ELF-1 (cell line): Measurements from ENCODE around the gene GEMIN4.
"Not testable (repeated sequence)": the region's sequence is repeated elsewhere in the genome, so short reads cannot be mapped to it uniquely, and the experiment has no call there.

Source experiments
- DNase-seq: peaks from one replicate; pipeline ENCODE4 v3.0.0-alpha.2; 2016; ENCODE audit warnings: low read depth, low spot score

GEMIN4 gene

DNA sequence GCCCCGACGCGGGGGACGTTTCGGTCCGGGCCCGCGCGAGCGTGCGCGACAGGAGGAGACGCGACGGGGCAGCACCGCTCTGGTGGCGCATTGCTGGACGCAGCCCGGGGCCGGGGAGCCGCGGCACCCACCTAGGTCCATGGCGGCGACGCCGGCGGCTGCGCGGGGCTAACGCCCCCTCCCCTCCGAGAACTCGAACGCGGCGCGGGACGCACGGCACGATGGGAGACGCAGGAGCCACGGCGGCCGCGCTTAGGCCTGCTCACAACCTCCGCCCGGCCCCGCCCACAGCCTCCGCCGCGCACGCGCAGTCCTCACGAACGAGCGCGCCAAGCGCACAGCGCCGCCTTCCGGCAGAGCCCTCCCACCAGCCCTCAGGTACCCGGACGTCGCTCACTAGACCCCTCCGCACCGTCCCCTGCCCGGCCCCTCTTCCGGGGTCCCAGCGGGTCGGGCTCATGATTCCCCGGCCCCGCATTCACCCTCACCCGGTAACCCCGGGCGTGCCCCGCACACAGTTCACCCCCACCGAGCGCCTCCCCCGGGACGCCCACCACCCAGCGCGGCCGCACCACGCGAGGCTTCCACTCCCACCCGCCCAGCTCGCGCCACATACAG is at the start of gene GEMIN4:
Gene GEMIN4 (minus strand): TSS at position 263 of the 618 bp plus-strand sequence. CDS start 122 bp downstream, at position 141.
- peak; percentile 97 for DNase-seq

DNA sequence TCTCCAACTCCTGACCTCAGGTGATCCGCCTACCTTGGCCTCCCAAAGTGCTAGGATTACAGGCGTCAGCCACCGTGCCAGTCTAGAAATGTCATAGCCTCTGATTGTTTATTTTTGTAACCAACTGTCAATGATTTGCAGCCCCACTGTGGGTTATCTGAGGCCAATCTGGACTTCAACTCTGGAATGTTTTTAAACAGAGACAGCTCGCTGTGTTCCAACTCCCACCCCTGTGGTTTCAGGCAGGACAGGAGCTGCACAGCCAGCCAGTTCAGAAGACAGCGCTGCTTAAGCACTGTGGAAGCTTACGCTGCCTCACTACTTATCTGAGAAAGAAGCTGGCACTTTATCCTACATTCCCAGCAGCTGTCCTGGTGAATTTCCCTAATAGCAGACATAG is 49.6 kb upstream of the GEMIN4 start:
- DNase-seq, result no peak

DNA sequence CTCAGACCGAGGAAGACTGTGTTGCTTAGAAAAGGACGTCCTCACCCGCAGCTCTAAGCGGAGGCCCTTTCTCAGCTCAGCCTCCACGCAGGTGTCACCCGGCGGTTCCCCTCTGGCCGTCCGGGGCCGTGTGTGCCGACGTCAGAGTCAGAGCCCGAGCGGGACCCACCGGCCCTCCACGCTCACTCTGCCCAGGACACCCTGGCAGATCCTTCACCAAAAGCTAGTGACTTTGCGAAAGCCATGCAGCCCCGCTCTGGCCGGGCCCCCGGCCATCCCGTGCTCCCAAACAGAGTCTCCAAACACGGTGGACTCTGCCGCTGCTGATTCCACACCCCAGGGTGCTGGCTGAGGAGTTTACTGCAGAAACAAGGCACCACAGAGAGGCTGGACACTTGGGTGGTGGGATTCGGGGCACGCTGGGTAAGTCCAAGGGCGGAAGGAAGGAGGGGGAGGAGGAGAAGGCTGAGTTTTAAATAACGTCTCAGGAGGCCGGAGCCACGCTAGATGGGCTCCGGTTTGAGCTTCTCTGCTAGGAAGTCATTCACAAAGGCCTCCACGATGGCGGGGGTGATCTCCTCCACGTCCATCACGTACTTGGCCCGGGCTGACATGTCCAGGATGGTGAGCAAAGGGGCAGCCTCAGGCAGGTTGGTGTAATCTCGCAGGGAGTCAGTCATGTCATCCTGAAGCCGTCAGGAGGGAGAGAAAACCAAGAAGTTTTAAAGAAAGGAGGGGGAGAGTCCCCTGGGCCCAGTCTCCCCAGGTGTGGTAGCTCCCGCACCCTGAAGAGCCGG is 48.6 kb upstream of the GEMIN4 start:
- no peak for DNase-seq

DNA sequence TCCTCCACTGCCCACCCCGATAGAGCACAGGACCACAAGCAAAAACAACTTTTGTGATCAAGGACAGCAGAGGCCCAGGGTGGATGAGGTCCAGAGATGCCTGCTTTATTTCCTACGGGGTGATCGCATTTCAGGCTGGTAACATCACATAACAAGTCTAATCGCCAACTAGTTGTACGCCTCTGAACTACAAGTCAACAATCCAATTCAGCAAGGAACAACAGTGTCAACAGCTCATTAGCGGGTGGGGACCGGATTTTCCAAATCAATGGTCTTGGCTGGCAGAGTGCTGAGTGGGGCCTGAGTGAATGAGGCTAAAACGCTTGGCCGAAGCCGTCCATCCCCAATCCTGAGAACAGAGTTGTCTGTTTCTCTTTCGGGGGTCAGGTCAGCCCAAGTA is 47.2 kb upstream of the GEMIN4 start:
- DNase-seq, result no peak

DNA sequence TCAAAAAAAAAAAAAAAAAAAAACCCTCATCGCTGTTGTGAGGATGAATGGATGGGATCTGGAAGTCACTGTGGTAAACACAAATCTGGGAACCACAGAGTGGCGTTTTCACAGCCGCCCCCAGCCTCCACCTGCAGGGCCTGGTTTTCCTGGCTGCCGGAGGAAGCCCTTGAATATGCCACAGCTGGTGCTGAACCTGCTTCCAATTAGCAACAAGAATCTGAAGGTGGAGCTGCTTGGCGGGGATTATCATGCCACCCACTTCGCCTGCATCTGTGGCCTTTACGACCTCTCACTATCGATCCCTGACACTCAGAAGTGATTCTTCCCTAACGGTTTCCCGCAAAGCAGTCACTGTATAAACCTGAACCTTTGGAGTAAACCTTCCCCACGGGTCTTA is 46.2 kb upstream of the GEMIN4 start:
- no peak for DNase-seq

DNA sequence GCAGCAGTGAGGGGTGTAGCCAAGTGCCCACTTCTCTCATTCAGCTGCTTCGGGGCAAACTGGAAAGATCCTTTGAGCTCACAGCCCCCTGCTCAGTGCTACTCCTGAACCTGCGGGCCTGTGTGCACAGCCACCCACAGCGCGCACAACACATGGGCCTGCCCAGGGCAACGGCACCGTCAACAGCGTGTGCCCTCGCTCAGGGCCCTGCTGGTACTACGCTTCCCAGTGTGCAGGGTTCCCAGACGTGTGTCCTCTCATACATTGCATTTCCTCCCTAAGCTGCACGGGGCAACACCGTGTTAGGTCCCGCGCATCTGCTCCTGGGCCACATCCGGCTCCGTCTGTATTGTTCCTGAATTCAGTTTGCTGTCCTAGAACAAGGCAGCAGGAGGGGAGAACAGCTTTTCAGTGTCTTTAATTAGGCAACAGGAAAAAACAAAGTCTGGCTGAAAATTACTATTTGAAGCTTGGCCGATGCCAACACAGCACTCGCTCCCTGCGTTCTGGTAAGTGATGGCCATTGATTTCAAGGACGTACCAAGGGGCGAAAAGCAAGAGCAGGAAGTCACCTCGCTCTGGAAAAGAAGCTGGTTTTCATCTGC is 45.3 kb upstream of the GEMIN4 start:
- no peak for DNase-seq

DNA sequence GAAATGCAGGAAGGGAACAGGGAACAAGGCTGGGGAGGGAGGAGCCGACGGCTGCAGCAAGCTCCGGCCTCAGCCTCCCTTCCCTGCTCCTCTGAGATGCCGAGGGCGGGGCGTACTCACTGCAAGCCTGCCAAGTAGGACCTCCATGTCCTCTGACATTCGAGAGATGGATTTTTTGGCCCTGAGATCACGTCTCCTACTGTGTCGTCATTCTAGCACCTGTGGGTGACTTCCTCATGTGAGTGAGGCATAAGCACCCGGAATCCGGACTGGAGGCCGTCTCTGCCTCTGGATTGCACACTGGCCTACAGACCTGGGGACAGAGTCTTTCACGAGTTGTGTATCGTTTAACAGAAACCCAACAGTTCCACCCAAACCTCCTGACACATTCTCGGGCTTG is 44.5 kb upstream of the GEMIN4 start:
- DNase-seq, result no peak

DNA sequence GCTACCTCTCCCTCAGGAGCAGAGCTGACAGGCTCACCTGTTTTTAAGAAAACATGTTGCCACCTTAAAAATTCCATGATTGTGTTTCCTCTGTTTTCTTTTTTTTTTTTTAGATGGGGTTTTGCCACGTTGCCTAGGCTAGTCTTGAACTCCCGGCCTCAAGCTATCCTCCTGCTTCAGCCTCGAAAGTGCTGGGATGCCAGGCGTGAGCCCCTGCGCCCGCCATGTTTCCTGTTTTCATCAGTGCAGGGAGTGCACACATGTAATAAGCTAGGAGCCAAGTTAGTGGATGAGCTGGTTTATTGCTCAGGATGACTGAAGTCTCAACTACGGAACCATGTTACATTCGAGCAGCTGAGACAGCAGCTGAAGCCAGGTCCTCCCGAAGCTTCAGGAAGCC is 43.7 kb upstream of the GEMIN4 start:
- DNase-seq, result no peak

DNA sequence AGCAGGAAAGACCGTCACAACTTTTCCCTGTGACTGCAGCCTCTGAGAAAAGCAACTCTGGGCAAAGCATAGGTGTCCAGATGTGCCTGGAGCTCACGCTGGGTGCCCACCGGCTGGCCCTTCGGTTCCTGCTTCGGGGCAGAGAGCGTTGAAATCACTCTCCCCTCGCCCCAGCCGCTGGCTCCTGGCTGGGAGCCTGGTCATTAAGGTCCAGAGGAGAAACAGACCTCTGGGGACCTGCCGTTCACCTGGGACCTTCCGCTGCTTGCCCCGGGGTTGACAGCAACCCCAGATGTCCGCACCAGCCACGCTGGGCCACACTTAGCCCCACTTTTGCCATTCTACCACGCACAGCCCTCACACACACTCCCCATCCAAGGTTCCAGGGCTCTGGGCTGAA is 43.2 kb upstream of the GEMIN4 start:
- no peak for DNase-seq

DNA sequence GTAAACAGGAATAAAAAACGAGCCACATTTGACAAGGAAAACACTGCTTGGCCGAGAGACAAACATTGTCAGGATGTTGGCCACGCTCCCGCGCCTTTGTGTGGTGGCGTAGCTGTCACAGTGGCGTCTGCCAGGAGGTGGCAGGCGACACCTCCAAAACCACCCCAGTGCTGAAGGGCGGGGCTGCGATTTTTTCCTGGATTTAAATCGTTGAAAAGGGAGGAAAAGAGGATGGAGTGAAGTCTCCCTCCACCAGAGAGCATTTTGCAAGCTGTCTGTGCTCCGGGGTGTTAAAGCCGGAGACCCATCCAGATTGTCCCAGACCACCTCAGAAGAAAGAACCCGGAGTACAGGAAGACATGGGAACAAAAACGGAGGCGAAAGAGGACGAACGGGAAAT is 42.8 kb upstream of the GEMIN4 start:
- peak; percentile 83 for DNase-seq

DNA sequence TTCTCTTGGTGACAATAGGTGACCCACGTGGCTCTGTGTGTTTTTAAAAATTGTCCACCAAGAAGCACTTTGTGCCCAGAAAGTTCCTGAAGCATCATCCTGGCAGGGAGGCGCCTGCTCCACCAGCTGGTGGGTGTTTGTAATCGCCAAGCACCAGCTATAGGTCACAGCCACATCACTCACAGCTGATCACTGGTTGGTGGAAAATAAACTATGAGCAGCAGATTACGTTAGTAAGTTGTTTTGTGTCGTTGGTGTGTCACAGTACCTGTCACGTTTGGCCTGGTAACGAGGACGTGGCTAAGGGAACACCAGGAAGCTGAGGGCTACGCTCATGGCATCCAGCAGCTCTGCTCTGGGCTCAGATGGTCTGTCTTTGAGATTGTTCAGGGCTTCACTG is 40.2 kb upstream of the GEMIN4 start:
- DNase-seq, result no peak

DNA sequence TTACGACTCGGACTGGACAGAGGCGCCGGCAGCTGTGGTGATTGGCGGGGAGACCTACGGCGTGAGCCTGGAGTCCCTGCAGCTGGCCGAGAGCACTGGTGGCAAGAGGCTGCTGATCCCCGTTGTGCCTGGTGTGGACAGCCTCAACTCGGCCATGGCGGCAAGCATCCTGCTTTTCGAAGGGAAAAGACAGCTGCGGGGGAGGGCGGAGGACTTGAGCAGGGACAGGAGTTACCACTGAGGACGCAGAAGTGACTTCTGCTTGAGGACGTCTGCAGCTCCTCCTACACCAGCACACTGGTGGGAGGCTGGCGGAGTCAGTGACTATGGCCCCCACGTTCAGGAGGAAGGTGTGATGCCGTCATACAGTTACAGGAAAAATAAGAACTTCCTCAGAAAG is 39.8 kb upstream of the GEMIN4 start:
- no peak for DNase-seq

DNA sequence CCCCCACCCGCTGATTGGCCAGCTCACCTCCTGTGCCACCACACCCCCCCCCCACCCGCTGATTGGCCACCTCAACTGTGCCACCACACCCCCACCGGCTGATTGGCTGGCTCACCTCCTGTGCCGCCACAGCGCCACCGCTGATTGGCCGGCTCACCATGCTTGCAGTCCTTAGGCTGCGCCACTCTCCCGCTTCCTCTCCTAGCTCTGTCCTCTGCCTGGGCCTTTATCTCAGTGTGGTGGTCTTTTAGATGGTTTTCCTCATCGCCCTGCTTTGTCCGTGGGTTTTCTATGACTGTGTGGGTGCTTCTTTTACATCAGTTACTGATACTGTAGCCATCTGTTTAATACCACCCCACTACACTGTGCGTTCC is 38.8 kb upstream of the GEMIN4 start:
- DNase-seq, result peak; percentile 92

DNA sequence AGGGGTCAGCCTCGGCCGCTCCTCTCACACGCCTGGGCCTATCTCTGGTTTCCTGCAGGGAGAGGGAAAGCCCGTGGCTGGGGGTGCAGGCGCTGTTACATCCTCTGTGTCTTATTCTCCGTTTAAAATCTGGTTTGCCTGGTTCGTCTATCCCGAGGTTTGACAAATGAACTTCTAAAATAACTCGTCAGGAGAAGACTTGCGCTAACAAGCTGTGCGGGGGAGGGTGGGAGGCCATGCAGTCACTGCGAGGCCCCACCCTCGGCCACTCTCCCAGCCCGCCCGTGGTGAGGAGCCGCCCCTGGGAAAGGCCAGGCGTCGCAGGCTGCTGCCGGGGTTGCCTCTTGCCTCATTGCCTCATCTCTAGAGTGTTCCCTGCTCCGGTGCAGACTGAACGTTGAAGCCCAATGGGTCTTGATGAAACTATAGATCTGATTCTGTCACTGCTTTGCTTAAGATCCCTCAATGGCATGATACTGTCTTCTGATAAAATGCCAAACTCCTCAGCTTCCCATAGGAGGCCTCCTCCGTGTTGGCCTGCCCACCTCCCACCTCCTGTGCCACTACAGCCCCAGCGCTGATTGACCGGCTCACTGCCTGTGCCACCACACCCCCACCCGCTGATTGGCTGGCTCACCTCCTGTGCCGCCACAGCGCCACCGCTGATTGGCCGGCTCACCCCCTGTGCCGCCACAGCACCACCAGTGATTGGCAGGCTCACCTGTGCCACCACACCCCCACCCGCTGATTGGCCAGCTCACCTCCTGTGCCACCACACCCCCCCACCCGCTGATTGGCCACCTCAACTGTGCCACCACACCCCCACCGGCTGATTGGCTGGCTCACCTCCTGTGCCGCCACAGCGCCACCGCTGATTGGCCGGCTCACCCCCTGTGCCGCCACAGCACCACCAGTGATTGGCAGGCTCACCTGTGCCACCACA is 38.1 kb upstream of the GEMIN4 start:
- DNase-seq, result peak; percentile 97

DNA sequence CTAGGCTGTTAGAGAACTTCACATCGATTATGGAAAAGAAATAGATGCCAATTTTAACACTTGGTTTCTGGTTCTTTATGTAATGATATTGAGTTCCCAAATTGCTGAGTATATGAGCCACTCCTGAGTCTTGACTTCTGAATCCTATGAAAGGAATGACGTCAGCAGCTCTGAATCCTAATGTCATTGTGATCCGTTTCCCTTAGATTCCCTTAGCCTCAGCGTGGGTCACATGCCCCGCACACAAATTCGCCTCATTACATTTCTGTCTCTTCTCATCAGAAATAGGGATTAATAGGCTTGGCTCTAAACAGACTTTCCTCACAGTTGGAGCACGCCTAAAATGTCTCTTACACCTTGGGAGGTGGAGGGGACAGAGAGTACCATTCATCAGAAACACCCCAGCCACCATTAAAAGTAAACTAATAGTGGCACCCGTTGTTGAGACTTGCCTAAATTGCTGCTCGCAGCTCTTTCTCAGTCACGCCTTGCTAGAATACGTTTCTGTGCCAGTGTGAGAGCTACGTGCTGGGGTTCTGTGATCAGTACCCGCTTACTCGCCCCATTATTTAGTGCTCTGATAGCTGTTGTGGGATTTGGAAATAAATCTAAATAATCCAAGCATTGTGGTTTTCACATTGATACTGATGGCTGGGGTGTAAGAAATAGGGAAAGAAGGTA is 37.2 kb upstream of the GEMIN4 start:
- no peak for DNase-seq

DNA sequence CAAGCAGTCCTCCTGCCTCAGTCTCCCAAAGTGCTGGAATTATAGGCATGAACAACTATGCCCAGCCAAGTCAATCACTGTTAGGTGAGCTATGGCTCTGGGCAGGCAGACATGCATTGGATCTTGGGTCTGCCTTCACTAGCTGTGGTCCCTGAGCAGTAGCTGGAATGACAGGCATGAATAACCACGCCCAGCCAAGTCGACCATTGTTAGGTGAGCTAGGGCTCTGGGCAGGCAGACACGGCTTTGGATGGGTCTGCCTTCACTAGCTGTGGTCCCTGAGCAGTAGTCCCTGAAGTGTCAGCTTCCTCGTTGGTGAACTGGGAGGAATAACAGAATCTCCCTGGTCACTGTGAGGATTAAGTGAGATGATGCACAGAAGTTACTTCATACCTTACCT is 36.5 kb upstream of the GEMIN4 start:
- no peak for DNase-seq

DNA sequence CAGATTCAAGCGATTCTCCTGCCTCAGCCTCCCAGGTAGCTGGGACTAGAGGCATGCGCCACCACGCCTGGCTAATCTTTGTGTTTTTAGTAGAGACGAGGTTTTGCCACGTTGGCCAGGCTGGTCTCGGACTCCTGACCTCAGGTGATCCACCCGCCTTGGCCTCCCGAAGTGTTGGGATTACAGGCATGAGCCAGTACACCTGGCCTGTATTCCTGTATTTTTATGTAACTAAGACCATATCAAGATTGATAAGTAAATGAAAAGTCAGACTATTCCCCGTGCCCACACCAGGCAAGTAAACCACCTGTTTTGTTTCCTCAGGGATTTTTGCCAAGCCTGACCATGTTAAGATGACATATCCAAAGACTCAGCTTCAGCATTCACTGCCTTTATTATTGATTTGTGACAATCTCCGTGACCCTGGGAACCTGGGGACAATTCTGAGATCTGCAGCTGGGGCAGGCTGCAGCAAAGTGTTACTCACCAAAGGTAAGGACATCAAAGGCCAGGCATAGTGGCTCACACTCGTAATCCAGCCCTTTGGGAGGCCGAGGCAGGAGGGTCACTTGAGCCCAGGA is 35.7 kb upstream of the GEMIN4 start:
- no peak for DNase-seq

DNA sequence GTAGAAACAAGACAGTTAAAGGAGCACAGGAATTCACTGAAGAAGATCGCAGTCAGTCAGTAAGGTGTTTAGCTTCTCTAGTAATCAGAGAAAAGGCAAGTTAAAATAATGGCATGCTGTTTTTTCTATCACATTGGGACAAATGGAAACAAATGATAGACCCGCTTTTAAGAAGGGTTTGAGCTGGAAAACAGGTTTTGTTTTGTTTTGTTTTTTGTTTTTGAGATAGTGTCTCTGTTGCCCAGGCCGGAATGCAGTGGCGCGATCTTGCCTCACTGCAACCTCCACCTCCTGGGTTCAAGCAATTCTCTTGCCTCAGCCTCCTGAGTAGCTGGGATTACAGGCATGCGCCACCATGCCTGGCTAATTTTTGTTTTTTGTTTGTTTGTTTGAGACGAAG is 33.8 kb upstream of the GEMIN4 start:
- DNase-seq, result not testable (repeated sequence)

DNA sequence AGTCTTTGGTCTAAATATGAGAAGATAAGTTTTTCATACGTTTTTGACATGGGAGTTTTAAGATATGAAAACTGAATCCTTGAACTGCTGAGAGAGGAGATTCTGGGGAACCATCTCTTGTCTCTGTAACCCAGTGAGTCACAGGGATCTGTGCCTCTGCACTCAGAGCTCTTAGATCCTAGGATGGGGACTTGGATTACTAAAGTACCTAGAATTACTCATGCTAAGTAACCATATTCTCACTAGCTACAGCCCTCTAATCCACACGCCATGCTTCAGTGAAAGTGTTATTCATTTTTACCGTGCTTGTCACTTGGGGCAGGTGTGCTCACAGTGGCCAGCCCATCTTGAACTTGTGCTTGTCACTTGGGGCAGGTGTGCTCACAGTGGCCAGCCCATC is 32.1 kb upstream of the GEMIN4 start:
- DNase-seq, result no peak

DNA sequence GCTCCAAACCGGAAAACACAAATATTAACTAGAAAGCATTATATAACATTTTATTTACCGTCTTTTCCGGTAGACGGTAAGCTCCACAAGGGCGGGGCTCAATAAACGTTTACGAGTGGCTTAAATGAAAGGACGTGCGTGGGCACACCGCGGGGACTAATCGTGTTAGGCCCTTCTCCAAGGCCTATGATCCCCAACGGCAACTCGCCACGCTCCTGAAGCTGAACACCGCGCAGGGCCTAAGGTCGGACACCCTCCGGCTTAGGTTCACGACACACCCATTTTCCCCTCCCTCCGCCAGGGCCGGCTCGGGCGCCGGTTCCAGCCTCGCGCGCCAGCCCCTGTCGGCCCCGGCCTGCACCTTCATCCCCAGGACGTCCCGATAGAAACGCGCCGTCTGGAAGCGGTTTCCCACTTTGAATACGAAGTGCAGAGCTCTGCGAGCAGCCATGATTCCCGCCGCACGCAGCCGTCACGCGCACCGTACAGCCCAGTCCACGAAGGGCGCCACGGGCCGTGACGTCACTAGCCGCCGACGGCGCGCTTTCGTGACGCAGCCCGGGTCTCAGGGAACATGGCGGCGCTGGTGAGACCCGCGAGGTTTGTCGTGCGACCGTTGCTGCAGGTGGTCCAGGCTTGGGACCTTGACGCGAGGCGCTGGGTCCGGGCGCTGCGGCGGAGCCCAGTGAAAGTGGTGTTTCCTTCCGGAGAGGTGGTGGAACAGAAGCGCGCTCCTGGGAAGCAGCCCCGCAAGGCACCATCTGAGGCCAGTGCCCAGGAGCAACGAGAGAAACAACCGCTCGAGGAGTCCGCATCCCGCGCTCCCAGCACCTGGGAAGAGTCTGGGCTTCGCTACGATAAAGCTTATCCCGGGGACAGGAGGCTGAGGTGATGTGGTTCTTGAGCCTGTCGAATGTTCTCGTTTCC is 30.0 kb upstream of the GEMIN4 start, which contains the start of the genes GLOD4 and MRM3:
Gene GLOD4 (minus strand): TSS at position 476 of the 927 bp plus-strand sequence. CDS start 25 bp downstream, at position 451.
Gene MRM3 (plus strand): TSS at position 549 of the 927 bp plus-strand sequence. CDS start 26 bp downstream, at position 575.
- peak; percentile 93 for DNase-seq
